Activated CD4-positive, alpha-beta T cell treated with anti-CD3 and anti-CD28 coated beads for 1 hour (primary cell): Measurements from ENCODE around the gene ADPGK.
A peak's percentile ranks its signal among the peaks of the same experiment; 100 is the strongest.
"Not testable (repeated sequence)": the region's sequence is repeated elsewhere in the genome, so short reads cannot be mapped to it uniquely, and the experiment has no call there.

ENCODE experiments used
- DNase-seq: peaks from one replicate; pipeline ENCODE4 v3.0.0-alpha.2; 2020

ADPGK gene

GRCh38 chr15:72737723-72738122, 45.8 kb downstream of the ADPGK start:
- DNase-seq = no peak

- no peak for DNase-seq
These were observed 46.5 kb downstream of the ADPGK start for GRCh38 chr15:72737061-72737460.

GRCh38 chr15:72735111-72735510, 48.4 kb downstream of the ADPGK start:
- DNase-seq = no peak

GRCh38 chr15:72733941-72734738, 49.4 kb downstream of the ADPGK start:
- DNase-seq = no peak

GRCh38 chr15:72732516-72732915, 51.0 kb downstream of the ADPGK start:
- no peak for DNase-seq

GRCh38 chr15:72732086-72732485, 51.5 kb downstream of the ADPGK start:
- no peak for DNase-seq

GRCh38 chr15:72728821-72729220, 54.7 kb downstream of the ADPGK start:
- no peak for DNase-seq

GRCh38 chr15:72728249-72728648, 55.3 kb downstream of the ADPGK start:
- DNase-seq = not testable (repeated sequence)

- no peak for DNase-seq
These were observed 56.4 kb downstream of the ADPGK start for GRCh38 chr15:72727154-72727553.

GRCh38 chr15:72725851-72726250, 57.7 kb downstream of the ADPGK start:
- DNase-seq = not testable (repeated sequence)

GRCh38 chr15:72725446-72725845, 58.1 kb downstream of the ADPGK start:
- DNase-seq = no peak

- no peak for DNase-seq
These were observed 59.5 kb downstream of the ADPGK start for GRCh38 chr15:72724028-72724427.

- DNase-seq = peak; percentile 59
These were observed 61.4 kb downstream of the ADPGK start for GRCh38 chr15:72722071-72722696.

- DNase-seq = not testable (repeated sequence)
These were observed 74.8 kb downstream of the ADPGK start for GRCh38 chr15:72708551-72709303.

- no peak for DNase-seq
These were observed 77.3 kb downstream of the ADPGK start for GRCh38 chr15:72706266-72706665.
